RWPE1 (cell line): ENCODE measurements around the gene AGXT.

ENCODE experiments used
- CTCF ChIA-PET: fragments of 350-600 bp; sonication (Branson Sonifier 250); formaldehyde crosslinking; extraction: SDS; loops from one replicate; lab custom pipeline; 2021; lab: Yijun Ruan, JAX
- POLR2A ChIA-PET: fragments of 400-600 bp; formaldehyde crosslinking; extraction: SDS; loops from one replicate; lab custom pipeline; 2020; ENCODE audit warnings: antibody characterized with exemption; ENCODE audit not compliant: low non-redundant PET; lab: Yijun Ruan, JAX
- DNase-seq: peaks from one replicate; pipeline ENCODE4 v3.0.0; 2012; ENCODE audit warnings: low spot score
- H3K27ac ChIP-seq: fragments of 450-650 bp; 2 replicates; pipeline ENCODE4 v1.5.1; 2017
- TF ChIP-seq, protein P1 (sequence below): fragments of 450-650 bp; conservative IDR thresholded peaks from 2 replicates; pipeline ENCODE4 v1.5.1; 2017; ENCODE audit warnings: low read depth, mild to moderate bottlenecking

AGXT gene

GRCh38 chr2:240884745-240885144 lies 16.1 kb downstream of the AGXT start:
- TF ChIP-seq, protein P1, sequence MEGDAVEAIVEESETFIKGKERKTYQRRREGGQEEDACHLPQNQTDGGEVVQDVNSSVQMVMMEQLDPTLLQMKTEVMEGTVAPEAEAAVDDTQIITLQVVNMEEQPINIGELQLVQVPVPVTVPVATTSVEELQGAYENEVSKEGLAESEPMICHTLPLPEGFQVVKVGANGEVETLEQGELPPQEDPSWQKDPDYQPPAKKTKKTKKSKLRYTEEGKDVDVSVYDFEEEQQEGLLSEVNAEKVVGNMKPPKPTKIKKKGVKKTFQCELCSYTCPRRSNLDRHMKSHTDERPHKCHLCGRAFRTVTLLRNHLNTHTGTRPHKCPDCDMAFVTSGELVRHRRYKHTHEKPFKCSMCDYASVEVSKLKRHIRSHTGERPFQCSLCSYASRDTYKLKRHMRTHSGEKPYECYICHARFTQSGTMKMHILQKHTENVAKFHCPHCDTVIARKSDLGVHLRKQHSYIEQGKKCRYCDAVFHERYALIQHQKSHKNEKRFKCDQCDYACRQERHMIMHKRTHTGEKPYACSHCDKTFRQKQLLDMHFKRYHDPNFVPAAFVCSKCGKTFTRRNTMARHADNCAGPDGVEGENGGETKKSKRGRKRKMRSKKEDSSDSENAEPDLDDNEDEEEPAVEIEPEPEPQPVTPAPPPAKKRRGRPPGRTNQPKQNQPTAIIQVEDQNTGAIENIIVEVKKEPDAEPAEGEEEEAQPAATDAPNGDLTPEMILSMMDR: no peak
- ChIA-PET CTCF (interaction anchor here (0.5 kb wide), 1 partner anchor 334 kb away, joined by 3 read pairs; no protein-coding TSS in a partner anchor), POLR2A (no interaction called here)
- H3K27ac ChIP-seq: no peak overlapping the region
- no peak for DNase-seq

- POLR2A ChIA-PET: no interaction called here
- no peak overlapping the region for H3K27ac ChIP-seq
- TF ChIP-seq, protein P1: no peak
- CTCF ChIA-PET: no interaction called here
- DNase-seq: no peak
These were observed 16.9 kb downstream of the AGXT start for GRCh38 chr2:240885566-240885965.

- no peak for DNase-seq
- TF ChIP-seq, protein P1: no peak
- no peak overlapping the region for H3K27ac ChIP-seq
- CTCF ChIA-PET: no interaction called here
- POLR2A ChIA-PET: no interaction called here
These were observed 17.5 kb downstream of the AGXT start for GRCh38 chr2:240886023-240886565.

DNA sequence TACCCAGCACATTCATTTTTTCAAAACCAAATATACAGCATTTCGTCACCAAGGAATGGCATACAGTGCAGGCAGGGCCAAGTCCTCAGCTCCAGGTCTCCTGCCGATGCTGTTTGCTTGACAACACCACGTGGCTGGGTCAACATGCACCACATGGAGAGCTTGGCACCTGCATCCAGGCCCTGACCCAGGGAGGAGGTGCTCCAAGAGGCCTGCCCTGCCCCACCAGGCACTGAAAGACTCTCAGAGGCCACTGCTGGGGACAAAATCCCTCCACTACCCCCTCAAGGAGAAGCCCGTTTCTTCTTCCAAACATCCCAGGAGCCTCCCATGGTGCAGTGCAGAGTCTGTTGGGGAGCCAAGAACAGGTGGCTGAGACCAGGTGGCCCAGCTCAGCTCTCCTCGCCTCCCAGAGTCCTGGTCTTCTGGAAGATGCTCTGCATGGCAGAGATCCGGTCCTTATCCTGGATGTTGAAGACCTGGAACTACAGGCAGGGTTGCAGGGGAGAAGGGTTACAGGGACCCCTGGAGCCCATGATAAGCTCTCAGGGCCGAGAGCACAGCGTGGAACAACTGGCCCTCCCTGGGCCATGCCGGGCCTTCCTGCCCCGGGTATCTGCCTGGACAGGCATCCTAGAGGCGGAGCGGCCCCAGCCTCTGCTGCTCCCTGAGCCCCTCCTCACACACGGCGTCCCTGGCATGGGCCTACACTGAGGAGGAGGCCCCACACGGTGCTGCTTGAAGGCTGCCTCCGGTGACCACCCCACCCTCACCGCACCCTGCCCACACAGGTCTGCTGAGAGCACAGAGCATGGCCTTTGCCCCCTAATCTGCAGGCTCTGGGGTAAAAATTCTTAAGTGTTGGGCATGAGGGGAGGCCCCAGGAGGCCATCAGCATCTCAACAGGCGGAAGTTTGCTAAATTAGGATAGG lies 18.3 kb downstream of the AGXT start:
- no peak overlapping the region for H3K27ac ChIP-seq
- TF ChIP-seq, protein P1: no peak
- POLR2A ChIA-PET: no interaction called here
- CTCF ChIA-PET: no interaction called here
- no peak for DNase-seq

- ChIA-PET CTCF (no interaction called here), POLR2A (no interaction called here)
- TF ChIP-seq, protein P1: no peak
- H3K27ac ChIP-seq: no peak overlapping the region
- no peak for DNase-seq
These were observed 19.0 kb downstream of the AGXT start for GRCh38 chr2:240887631-240888030.

GRCh38 chr2:240888130-240888889 lies 19.7 kb downstream of the AGXT start:
- TF ChIP-seq, protein P1: no peak
- H3K27ac ChIP-seq: no peak overlapping the region
- no peak for DNase-seq
- ChIA-PET POLR2A (no interaction called here), CTCF (no interaction called here)
